AG04450 (cell line): ENCODE data around the gene SCYGR1. TPM values are rescaled to one million over a fixed set of nuclear protein-coding genes. Genes with fewer than 3 reads are reported as not detected.
"Not testable (repeated sequence)": the region's sequence is repeated elsewhere in the genome, so short reads cannot be mapped to it uniquely, and the experiment has no call there.

ENCODE experiments used
- CTCF ChIA-PET: fragments of 300-600, 350-600 bp; formaldehyde crosslinking; extraction: SDS; loops from one replicate; lab custom pipeline; 2022; ENCODE audit warnings: antibody characterized with exemption, inconsistent platforms; lab: Charles Lee
- POLR2A ChIA-PET: fragments of 350-600 bp; formaldehyde crosslinking; extraction: SDS; loops from one replicate; lab custom pipeline; 2021; ENCODE audit warnings: antibody characterized with exemption, inconsistent platforms; lab: Yijun Ruan, JAX
- DNase-seq: peaks from one replicate; pipeline ENCODE4 v3.0.0-alpha.2; 2011; ENCODE audit warnings: low read depth, low spot score
- H3K27ac ChIP-seq: one replicate; pipeline ENCODE4 v1.5.1; 2012; ENCODE audit warnings: low read depth, low read length, control low read depth
- H3K27me3 ChIP-seq: one replicate; pipeline ENCODE4 v1.6.0; 2012; ENCODE audit warnings: low read length; ENCODE audit not compliant: control insufficient read depth, insufficient read depth
- H3K4me3 ChIP-seq: 2 replicates; pipeline ENCODE4 v1.5.1; 2011; ENCODE audit warnings: mild to moderate bottlenecking, low read depth, low read length, control low read depth
- H3K9me3 ChIP-seq: 2 replicates; pipeline ENCODE4 v1.5.1; 2012; ENCODE audit warnings: low read length; ENCODE audit not compliant: control insufficient read depth, insufficient read depth
- CTCF ChIP-seq: IDR thresholded peaks from 2 replicates; pipeline ENCODE4 v1.5.1; 2011; ENCODE audit warnings: low read depth, low read length, control low read depth, inconsistent platforms
- polyA plus RNA-seq: library from polyadenylated mRNA; depleted of rRNA; stranded (reverse); fragments of >200 nt; gene quantifications from 2 replicates; pipeline ENCODE4 v1.2.3, GENCODE V29; 2011

SCYGR1 gene
- polyA plus RNA-seq, 1 experiment, result not detected

GRCh38 chr2:227388537-227389011 lies 825 bp upstream of the SCYGR1 start:
- CTCF ChIA-PET, result interaction anchor here (0.8 to 2.5 kb wide), 3 partner anchors 12 to 270 kb away, joined by 3 to 11 read pairs (median 3); no protein-coding TSS in a partner anchor
- H3K27ac ChIP-seq, result peak overlapping the region; percentile 96
- no peak for TF ChIP-seq CTCF
- no peak overlapping the region for H3K4me3 ChIP-seq
- peaks cover 7% of the 10 kb centered on the region for H3K9me3 ChIP-seq
- DNase-seq, result peak; percentile 98
- H3K27me3 ChIP-seq, result no peaks in the 10 kb centered on the region
- POLR2A ChIA-PET, result interaction anchor here (0.6 to 1.5 kb wide), 4 partner anchors 11 to 77 kb away, joined by 3 to 16 read pairs (median 6); no protein-coding TSS in a partner anchor

- ChIA-PET CTCF (interaction anchor here (0.5 to 1.9 kb wide), 3 partner anchors 8 to 148 kb away, joined by 3 to 9 read pairs (median 3); no protein-coding TSS in a partner anchor), POLR2A (interaction anchor here (1.0 kb wide), 1 partner anchor 9 kb away, joined by 6 read pairs; no protein-coding TSS in a partner anchor)
- Histone ChIP-seq H3K4me3 (no peak overlapping the region), H3K27me3 (no peaks in the 10 kb centered on the region), H3K9me3 (peaks cover 7% of the 10 kb centered on the region), H3K27ac (no peak overlapping the region)
- DNase-seq, result no peak
- no peak for TF ChIP-seq CTCF
These were observed 1.1 kb downstream of the SCYGR1 start for GRCh38 chr2:227386630-227387029.

- no peak for TF ChIP-seq CTCF
- POLR2A ChIA-PET, result no interaction called here
- H3K27me3 ChIP-seq, result no peaks in the 10 kb centered on the region
- H3K9me3 ChIP-seq, result peaks cover 7% of the 10 kb centered on the region
- no peak overlapping the region for H3K27ac ChIP-seq
- DNase-seq, result no peak
- no peak overlapping the region for H3K4me3 ChIP-seq
- CTCF ChIA-PET, result interaction anchor here (1.7 to 2.0 kb wide), 2 partner anchors 22 to 382 kb away, joined by 5 to 6 read pairs; no protein-coding TSS in a partner anchor
These were observed 4.1 kb downstream of the SCYGR1 start for GRCh38 chr2:227383686-227384085.

- CTCF ChIA-PET, result interaction anchor here (1.0 to 2.0 kb wide), 3 partner anchors 24 to 392 kb away, joined by 3 to 6 read pairs (median 5); no protein-coding TSS in a partner anchor
- H3K27ac ChIP-seq, H3K4me3 ChIP-seq, POLR2A ChIA-PET, DNase-seq, H3K9me3 ChIP-seq, H3K27me3 ChIP-seq: not testable (repeated sequence)
These were observed 5.4 kb downstream of the SCYGR1 start for GRCh38 chr2:227382241-227382835.

- Histone ChIP-seq H3K9me3 (no peaks in the 10 kb centered on the region; the same call in 1 of the 2 replicates), H3K4me3 (no peak within 1 kb of the TSS), H3K27me3 (no peaks in the 10 kb centered on the region), H3K27ac (no peak within 1 kb of the TSS)
- ChIA-PET CTCF (interaction anchor here (1.0 to 4.4 kb wide), 6 partner anchors 7 to 387 kb away, joined by 3 to 29 read pairs (median 4); no protein-coding TSS in a partner anchor), POLR2A (interaction anchor here (2.5 kb wide), 1 partner anchor 9 kb away, joined by 16 read pairs; no protein-coding TSS in a partner anchor)
- no peak for TF ChIP-seq CTCF
- no peak for DNase-seq
These were observed 8.7 kb downstream of the SCYGR1 start, which contains the start of gene TM4SF20 for GRCh38 chr2:227379095-227379494. Gene TM4SF20 (minus strand): TSS chr2:227379306. CDS start chr2:227379268, 38 bp downstream.
